Effector CD8-positive, alpha-beta T cell (primary cell): ENCODE results near the gene TOGARAM2.

Experiments
- DNase-seq: peaks from one replicate; lab custom pipeline; 2025; lab: John Stamatoyannopoulos, UW

Gene TOGARAM2

GRCh38 chr2:28997847-28998735 lies 17.0 kb downstream of the TOGARAM2 start:
- no peak for DNase-seq

- DNase-seq: peak; percentile 21
These were observed 19.4 kb downstream of the TOGARAM2 start for GRCh38 chr2:29000481-29000880.

- no peak for DNase-seq
These were observed 19.9 kb downstream of the TOGARAM2 start for GRCh38 chr2:29000956-29001355.

- no peak for DNase-seq
These were observed 20.7 kb downstream of the TOGARAM2 start for GRCh38 chr2:29001806-29002205.

- DNase-seq: no peak
These were observed 23.7 kb downstream of the TOGARAM2 start for GRCh38 chr2:29004755-29005154.

GRCh38 chr2:29005331-29005730 lies 24.2 kb downstream of the TOGARAM2 start:
- no peak for DNase-seq

- no peak for DNase-seq
These were observed 25.2 kb downstream of the TOGARAM2 start for GRCh38 chr2:29006092-29006979.

- no peak for DNase-seq
These were observed 25.8 kb downstream of the TOGARAM2 start for GRCh38 chr2:29006980-29007301.

GRCh38 chr2:29009270-29009669 lies 28.2 kb downstream of the TOGARAM2 start:
- no peak for DNase-seq

- DNase-seq: no peak
These were observed 28.9 kb downstream of the TOGARAM2 start for GRCh38 chr2:29009711-29010677.

- DNase-seq: no peak
These were observed 29.8 kb downstream of the TOGARAM2 start for GRCh38 chr2:29010946-29011345.

GRCh38 chr2:29011418-29012060 lies 30.4 kb downstream of the TOGARAM2 start:
- peak; percentile 50 for DNase-seq

- no peak for DNase-seq
These were observed 31.1 kb downstream of the TOGARAM2 start for GRCh38 chr2:29012211-29012681.

GRCh38 chr2:29013057-29013780 lies 32.1 kb downstream of the TOGARAM2 start:
- no peak for DNase-seq

GRCh38 chr2:29014331-29014730 lies 33.2 kb downstream of the TOGARAM2 start:
- no peak for DNase-seq

GRCh38 chr2:29014811-29015421 lies 33.8 kb downstream of the TOGARAM2 start:
- DNase-seq: peak; percentile 18

GRCh38 chr2:29015701-29016470 lies 34.8 kb downstream of the TOGARAM2 start:
- no peak for DNase-seq

GRCh38 chr2:29016504-29016903 lies 35.4 kb downstream of the TOGARAM2 start:
- DNase-seq: no peak
